Glutamatergic neuron (in vitro differentiated cells): Measurements from ENCODE around the gene TRUB1. TPM values are rescaled to one million over a fixed set of nuclear protein-coding genes. Genes with fewer than 3 reads are reported as not detected.

ENCODE experiments used
- DNase-seq: peaks from one replicate; pipeline ENCODE4 v3.0.0; 2022
- H3K27ac Mint-ChIP-seq: one replicate; pipeline ENCODE4 v1.8.0; 2020; ENCODE audit warnings: mild to moderate bottlenecking, mixed read lengths, inconsistent platforms; ENCODE audit not compliant: unreplicated experiment
- H3K27me3 Mint-ChIP-seq: one replicate; pipeline ENCODE4 v1.8.0; 2020; ENCODE audit warnings: mild to moderate bottlenecking, moderate library complexity, mixed read lengths, inconsistent platforms; ENCODE audit not compliant: unreplicated experiment
- H3K36me3 Mint-ChIP-seq: one replicate; pipeline ENCODE4 v1.8.0; 2020; ENCODE audit warnings: mild to moderate bottlenecking, mixed read lengths, inconsistent platforms; ENCODE audit not compliant: unreplicated experiment
- H3K4me1 Mint-ChIP-seq: one replicate; pipeline ENCODE4 v1.8.0; 2020; ENCODE audit warnings: mild to moderate bottlenecking, low read depth, mixed read lengths, inconsistent platforms; ENCODE audit not compliant: unreplicated experiment
- H3K4me3 Mint-ChIP-seq: one replicate; pipeline ENCODE4 v1.8.0; 2020; ENCODE audit warnings: mild to moderate bottlenecking, mixed read lengths, inconsistent platforms; ENCODE audit not compliant: unreplicated experiment
- H3K9me3 Mint-ChIP-seq: one replicate; pipeline ENCODE4 v1.8.0; 2020; ENCODE audit warnings: mild to moderate bottlenecking, moderate library complexity, mixed read lengths, inconsistent platforms; ENCODE audit not compliant: unreplicated experiment
- CTCF ChIP-seq: fragments of 200-600 bp; sonication (generic); IDR thresholded peaks from one replicate; pipeline ENCODE4 v1.5.0; 2021; ENCODE audit not compliant: partially characterized antibody, unreplicated experiment
- total RNA-seq: library from RNA; stranded (reverse); fragmentation: NEBNext Ultra II Directional; extraction: Animal tissue kit (Norgen Biotek cat#: 25700); gene quantifications from one replicate; pipeline ENCODE4 v1.2.1, GENCODE V29; 2021; ENCODE audit not compliant: unreplicated experiment

The TRUB1 gene
- total RNA-seq, 1 donor from 2014 or later: 32.8 TPM

- no peak overlapping the region for H3K27ac Mint-ChIP-seq
- no peak for DNase-seq
- no peaks in the 10 kb centered on the region for H3K36me3 Mint-ChIP-seq
- no peaks in the 10 kb centered on the region for H3K27me3 Mint-ChIP-seq
- H3K9me3 Mint-ChIP-seq: peaks cover 1% of the 10 kb centered on the region
- peaks cover 11% of the 10 kb centered on the region for H3K4me1 Mint-ChIP-seq
- no peak overlapping the region for H3K4me3 Mint-ChIP-seq
- no peak for TF ChIP-seq CTCF
Observed at GRCh38 chr10:114908896-114909295, 29.1 kb upstream of the TRUB1 start.

DNA sequence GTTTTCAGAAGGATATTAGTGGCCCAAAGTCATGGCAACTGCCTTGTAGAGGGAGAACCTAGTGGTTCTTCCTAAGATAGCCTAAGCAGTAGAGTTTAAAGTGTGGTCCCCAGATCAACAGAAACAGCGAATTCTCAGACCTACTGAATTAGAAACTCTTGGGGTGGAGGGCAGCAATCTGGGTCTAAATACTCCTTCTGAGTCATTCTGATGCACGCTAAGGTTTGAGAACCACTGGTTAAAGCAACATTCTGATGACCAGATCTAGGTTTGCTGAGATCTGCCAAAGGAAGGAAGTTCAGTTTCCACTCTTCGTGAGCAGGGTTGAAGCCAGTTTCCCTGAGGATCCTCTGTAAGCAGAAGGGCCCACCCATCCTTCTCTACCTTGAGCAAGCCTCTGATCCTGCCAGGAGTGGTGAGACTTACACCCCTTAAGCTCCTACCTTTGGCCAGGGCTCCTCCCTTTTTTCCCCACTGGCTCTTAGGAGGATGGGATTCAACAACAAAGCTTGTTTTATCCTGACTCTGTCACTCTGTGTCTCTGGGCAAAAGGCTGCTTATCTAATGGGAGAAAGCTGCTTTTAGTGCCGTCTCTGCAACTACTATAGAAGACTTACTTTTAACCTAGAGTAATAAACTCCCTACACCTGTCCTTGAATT is 26.8 kb upstream of the TRUB1 start:
- H3K9me3 Mint-ChIP-seq: peaks cover 1% of the 10 kb centered on the region
- DNase-seq: no peak
- no peak overlapping the region for H3K4me3 Mint-ChIP-seq
- H3K36me3 Mint-ChIP-seq: no peaks in the 10 kb centered on the region
- H3K27ac Mint-ChIP-seq: no peak overlapping the region
- H3K4me1 Mint-ChIP-seq: peaks cover 15% of the 10 kb centered on the region
- no peaks in the 10 kb centered on the region for H3K27me3 Mint-ChIP-seq
- TF ChIP-seq CTCF: no peak

GRCh38 chr10:114911801-114912469 is 26.1 kb upstream of the TRUB1 start:
- TF ChIP-seq CTCF: no peak
- Mint-ChIP-seq H3K9me3 (peaks cover 1% of the 10 kb centered on the region), H3K36me3 (no peaks in the 10 kb centered on the region), H3K27me3 (no peaks in the 10 kb centered on the region), H3K27ac (no peak overlapping the region), H3K4me1 (peaks cover 13% of the 10 kb centered on the region), H3K4me3 (no peak overlapping the region)
- no peak for DNase-seq

DNA sequence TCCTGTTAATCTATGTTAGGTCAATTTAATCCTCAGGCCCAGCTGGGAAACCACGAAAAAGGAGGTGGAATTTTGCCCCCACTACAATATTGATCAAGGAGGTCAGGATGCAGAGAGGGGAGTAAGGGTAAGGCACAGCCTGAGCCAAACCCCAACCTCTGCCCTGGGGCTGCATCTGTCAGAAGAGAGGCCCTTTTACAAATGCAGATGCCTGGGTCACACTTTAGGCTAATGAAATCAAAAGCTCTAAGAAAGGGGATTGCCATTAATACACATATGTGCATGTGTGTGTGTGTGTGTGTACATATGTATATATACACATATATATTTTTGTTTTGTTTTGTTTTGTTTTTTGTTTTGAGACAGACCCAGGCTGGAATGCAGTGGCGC is 25.5 kb upstream of the TRUB1 start:
- no peak overlapping the region for H3K4me3 Mint-ChIP-seq
- H3K9me3 Mint-ChIP-seq: peaks cover 1% of the 10 kb centered on the region
- no peak for DNase-seq
- peaks cover 13% of the 10 kb centered on the region for H3K4me1 Mint-ChIP-seq
- no peaks in the 10 kb centered on the region for H3K27me3 Mint-ChIP-seq
- H3K27ac Mint-ChIP-seq: no peak overlapping the region
- TF ChIP-seq CTCF: no peak
- no peaks in the 10 kb centered on the region for H3K36me3 Mint-ChIP-seq

- no peak for TF ChIP-seq CTCF
- H3K9me3 Mint-ChIP-seq: peaks cover under 1% of the 10 kb centered on the region
- DNase-seq: no peak
- H3K4me3 Mint-ChIP-seq: no peak overlapping the region
- H3K27ac Mint-ChIP-seq: no peak overlapping the region
- no peaks in the 10 kb centered on the region for H3K36me3 Mint-ChIP-seq
- peaks cover 13% of the 10 kb centered on the region for H3K4me1 Mint-ChIP-seq
- H3K27me3 Mint-ChIP-seq: no peaks in the 10 kb centered on the region
Observed at GRCh38 chr10:114914560-114914959, 23.4 kb upstream of the TRUB1 start.
